Stimulated activated CD4-positive, alpha-beta T cell treated with anti-CD3 and anti-CD28 coated beads, Interleukin-2, amount 100 ng/mL, for 4 hours (primary cell): ENCODE results near the gene FAM210B.
"Not testable (repeated sequence)": the region's sequence is repeated elsewhere in the genome, so short reads cannot be mapped to it uniquely, and the experiment has no call there.

Experiments used
- DNase-seq: peaks from one replicate; pipeline ENCODE4 v3.0.0-alpha.2; 2020; ENCODE audit warnings: low read depth

The FAM210B gene

GRCh38 chr20:56360908-56361205 is 2.1 kb downstream of the FAM210B start:
- DNase-seq, result no peak

DNA sequence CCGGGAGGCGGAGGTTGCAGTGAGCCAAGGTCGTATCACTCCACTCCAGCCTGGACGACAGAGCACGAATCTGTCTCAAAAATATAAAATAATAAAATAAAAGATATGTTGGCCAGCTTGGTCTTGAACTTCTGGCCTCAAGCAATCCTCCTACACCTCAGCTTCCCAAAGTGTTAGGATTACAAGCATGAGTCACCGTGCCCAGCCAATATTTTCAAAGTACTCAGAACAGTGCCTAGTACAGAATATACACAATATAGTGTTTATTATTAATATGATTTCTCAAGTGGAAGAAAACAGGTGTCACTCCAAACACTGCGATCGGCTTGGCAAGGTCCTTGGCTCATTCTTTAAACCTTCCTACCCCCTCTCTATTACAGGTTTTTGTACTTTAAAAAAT is 3.1 kb downstream of the FAM210B start:
- no peak for DNase-seq

GRCh38 chr20:56362833-56363413 is 4.1 kb downstream of the FAM210B start:
- no peak for DNase-seq

DNA sequence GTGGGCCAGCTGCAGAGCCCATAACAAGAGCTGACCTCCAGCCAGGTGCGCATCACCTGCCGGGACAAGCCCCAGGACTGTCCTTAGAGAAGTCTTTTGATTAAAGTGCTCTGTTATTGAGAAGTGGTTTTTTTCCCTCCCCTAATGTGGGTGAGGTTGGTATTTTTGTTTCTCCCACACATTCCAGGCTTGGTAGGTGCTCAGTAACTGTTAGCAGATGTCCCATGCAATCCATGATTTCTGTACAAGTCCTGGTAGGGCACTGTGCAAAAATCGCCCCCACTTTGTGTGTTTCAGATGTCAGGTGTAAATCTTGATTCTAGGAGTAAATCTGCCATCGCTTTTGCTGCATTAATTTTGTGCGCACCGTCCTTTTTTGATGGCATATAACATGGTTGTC is 4.7 kb downstream of the FAM210B start:
- no peak for DNase-seq

DNA sequence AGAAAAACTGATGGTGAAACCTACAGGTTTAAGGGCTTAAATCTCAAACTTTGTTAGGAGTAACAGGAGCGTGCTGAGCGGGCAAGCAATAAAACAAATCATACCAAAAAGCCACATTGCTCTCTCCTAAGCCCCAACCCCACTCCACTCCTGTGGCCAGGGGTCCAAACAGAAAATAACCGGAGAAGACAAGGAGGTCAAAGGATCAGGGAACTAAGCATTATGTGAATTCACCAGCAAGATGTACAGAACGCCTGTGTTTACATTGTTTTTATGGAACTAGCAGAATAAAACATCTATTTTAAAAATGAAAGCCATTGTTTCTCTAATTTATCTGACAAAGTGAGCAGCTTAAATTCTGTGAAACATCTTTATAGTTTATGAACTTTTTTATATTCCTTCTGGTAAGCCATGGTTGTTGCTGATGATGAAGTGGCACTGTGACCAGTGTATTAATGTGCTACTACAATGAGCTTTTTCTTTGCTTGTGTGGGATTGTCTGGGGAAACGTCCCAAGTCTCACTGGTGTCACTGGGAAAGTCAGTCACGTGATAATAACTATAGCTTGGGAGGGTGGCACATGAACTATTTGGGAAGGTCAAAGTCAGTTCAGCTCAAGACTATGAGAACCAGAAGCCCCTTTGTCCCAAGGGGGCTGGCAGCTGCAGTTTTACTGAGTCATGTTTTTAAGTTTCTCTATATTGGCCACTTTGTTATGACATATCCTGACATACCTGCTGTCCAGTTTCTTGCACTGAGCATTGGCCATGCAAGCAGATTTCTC is 9.8 kb downstream of the FAM210B start:
- DNase-seq, result no peak

GRCh38 chr20:56369179-56369578 is 10.4 kb downstream of the FAM210B start:
- no peak for DNase-seq

- no peak for DNase-seq
Observed at GRCh38 chr20:56371977-56372376, 13.2 kb downstream of the FAM210B start.

- DNase-seq, result no peak
Observed at GRCh38 chr20:56372850-56373249, 14.1 kb downstream of the FAM210B start.

DNA sequence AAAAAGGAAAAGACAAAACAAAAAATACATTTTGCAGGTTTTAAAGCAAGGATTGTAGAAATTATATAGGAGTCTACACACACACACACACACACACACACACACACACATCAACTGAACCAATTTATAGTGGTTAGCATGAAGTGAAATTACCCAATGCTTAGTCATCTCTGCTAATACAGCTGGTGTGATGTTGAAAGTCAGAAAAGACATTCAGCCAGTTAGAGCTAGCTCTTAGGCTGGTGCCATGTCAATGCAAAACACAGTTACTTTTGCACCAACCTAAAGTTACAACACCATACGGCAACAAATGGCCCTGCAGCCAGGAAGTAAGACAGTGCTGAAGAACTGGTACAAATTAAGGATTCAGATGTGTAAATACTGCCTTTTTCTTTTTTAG is 15.2 kb downstream of the FAM210B start:
- no peak for DNase-seq

GRCh38 chr20:56376331-56376730 is 17.6 kb downstream of the FAM210B start:
- DNase-seq, result no peak

GRCh38 chr20:56378386-56378785 is 19.6 kb downstream of the FAM210B start:
- DNase-seq, result no peak

DNA sequence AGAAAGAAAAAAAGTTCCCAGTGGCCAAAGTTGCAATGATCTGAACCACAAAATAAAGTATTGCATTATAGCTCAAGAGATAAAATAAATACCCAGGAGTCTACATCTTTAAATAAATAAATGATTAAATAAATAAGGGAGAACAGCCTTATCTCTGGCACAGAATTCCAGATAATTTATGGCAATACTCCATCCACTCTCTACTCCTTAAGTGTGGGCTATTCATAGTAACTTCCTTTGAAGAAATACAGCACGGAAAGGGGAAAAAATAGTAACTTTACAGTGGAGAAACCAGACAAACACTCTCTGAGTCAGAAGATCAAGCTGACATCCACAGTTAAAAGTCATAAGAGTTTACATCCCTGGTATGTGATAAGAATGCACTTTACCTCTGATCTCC is 21.6 kb downstream of the FAM210B start:
- no peak for DNase-seq

GRCh38 chr20:56381501-56381900 is 22.7 kb downstream of the FAM210B start:
- no peak for DNase-seq

DNA sequence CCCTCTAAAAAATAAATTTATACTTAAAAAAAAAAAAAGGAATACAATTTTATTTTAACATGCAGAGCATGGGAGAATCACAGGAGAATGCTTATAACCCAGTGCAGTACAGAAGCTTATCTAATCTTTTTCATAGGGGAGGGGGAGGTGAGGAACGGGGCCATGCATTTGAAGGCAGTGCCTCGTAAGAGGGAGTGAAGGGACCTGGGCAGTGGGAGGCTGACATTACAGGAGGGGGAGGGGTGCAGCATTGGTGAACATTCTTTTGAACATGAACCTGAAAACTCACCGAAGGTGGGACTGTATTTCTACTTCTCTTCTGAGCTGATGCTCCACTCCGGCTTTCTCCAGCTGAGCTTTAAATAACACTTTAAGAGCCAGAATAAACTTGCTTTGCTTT is 23.9 kb downstream of the FAM210B start:
- no peak for DNase-seq

DNA sequence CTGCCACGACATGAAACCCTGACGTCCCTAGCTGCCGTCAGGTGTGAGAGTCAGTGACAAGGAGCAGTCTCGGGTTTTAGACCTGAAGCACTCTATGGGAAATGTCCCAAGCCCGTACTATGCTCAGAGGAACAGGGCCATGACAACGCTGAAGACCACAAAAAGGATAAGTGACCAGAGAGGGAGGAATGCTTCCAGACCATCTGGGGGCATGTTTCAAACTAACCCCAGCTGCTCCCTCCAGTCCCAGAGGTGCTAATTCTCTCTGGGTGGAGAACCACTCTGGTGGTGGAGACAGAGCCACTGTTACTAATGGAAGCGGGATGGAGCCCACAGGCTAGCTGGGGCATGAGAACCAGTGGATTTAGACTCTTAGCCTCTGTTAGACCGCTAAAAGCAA is 24.6 kb downstream of the FAM210B start:
- no peak for DNase-seq

GRCh38 chr20:56385130-56385529 is 26.4 kb downstream of the FAM210B start:
- no peak for DNase-seq

DNA sequence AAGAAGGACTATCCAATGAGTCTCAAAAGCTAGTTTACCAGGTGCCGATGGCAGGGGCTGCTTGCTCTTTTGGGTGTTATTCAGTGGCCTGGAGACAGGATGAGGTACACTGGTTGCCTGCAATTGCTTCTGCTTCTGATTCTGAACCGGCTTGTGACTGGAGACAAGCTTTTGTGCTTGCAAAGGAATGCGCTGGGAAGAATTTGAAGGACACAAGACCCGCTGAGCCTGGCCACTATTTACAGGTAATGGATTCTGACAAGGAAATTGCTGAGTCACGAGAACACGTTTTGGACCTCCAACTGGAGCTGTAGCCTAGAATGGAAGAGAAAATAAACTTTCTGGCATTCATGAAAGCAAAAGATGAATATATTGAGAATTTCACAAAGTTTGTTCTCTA is 27.4 kb downstream of the FAM210B start:
- DNase-seq, result no peak

- DNase-seq, result no peak
Observed at GRCh38 chr20:56388882-56389281, 30.1 kb downstream of the FAM210B start.

GRCh38 chr20:56389807-56390206 is 31.0 kb downstream of the FAM210B start:
- DNase-seq, result no peak

GRCh38 chr20:56390396-56390795 is 31.6 kb downstream of the FAM210B start:
- not testable (repeated sequence) for DNase-seq

GRCh38 chr20:56391037-56391436 is 32.3 kb downstream of the FAM210B start:
- no peak for DNase-seq

DNA sequence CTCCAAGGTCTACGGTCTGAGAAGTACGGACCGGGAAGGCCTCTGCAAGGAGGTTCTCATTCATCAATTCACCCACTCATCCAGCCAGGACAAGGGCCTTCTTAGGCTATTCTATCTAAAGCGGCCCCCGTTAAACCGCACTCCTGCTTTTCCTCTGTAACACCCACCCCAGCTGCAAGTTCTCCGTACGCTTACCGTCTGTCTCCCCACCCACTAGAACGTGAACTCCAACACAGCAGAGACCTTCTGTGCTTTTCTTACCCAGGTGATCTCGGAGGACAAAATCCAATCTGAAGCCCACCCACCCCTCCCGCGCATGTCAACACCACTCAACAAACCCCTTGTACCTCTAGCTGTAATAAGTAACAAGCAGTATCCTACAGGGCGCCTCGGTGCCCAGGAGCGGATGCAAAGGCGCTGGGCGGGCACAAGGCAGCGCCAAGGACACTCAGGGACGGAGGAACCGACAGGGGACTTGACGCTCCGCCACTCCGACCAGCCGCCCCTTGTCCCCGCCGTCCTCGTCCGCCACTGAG is 32.9 kb downstream of the FAM210B start:
- no peak for DNase-seq

DNA sequence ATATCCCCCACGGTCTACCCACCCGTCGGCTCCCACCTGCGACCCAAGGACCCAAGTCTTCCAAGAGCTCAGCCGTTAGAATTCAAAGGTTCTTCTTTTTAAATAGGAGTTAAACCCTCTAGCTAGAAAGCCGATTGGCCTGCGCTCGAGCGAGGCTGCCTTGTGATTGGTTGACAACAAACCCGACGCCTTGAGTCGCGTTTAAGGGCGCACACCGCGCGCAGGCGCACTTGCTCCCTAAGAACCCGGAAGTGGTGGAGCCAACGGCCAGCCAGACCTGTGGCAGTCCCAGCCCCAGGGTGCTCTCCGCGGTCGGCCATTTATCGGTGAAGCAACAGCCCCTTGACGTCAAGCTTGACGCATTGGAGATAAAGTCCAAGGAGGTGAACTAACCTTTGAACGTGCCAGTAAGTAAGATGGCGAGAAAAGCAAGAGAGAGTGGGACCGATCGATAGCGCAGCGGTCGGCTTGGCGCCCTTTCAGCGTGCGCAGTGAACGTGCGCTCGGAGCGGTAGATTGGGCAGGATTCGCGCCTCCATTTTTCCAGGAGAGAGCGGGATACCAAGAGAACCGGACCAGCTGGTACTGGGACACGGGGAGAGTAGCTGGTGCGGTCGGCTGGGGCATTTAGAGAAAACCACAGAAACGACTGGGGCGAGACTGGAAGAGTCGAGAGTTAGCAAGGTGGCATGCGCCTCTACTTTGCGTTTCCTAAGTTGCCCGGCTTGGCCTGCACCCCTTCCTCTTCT is 33.5 kb downstream of the FAM210B start, which contains the start of the genes AURKA and CSTF1:
TSS of gene AURKA (minus strand) at position 84 of the 749 bp plus-strand sequence. CDS start 4,018 bp downstream, outside the sequence.
TSS of gene CSTF1 (plus strand) at position 514 of the 749 bp plus-strand sequence. CDS start 2,908 bp downstream, outside the sequence.
- peak; percentile 98 for DNase-seq
